Peyer's patch (tissue), 4 donors: ENCODE data around the gene DHX8. TPM values are rescaled to one million over a fixed set of nuclear protein-coding genes. Genes with fewer than 3 reads are reported as not detected.

Experiments used
- DNase-seq, 3 donors: peaks; one replicate each; pipeline ENCODE4 v3.0.0-alpha.2; 2017 to 2019
- H3K27ac ChIP-seq, 4 donors: fragments of 200-600 bp; sonication (generic); one replicate each; pipeline ENCODE4 v1.5.1; 2016 to 2019
- H3K27me3 ChIP-seq, 2 donors: fragments of 200-600 bp; sonication (generic); one replicate each; pipeline ENCODE4 v1.5.1; 2019
- H3K36me3 ChIP-seq, 3 donors: fragments of 200-600 bp; sonication (generic); one replicate each; pipeline ENCODE4 v1.5.1; 2016 to 2019
- H3K4me1 ChIP-seq, 4 donors: fragments of 200-600 bp; sonication (generic); one replicate each; pipeline ENCODE4 v1.5.1; 2016 to 2019
- H3K4me3 ChIP-seq, 4 donors: fragments of 200-600 bp; sonication (generic); 1 replicate in 3 of 4; 2 replicates in 1 of 4; pipeline ENCODE4 v1.5.1; 2016 to 2019; ENCODE audit warnings: mild to moderate bottlenecking in 1 of 4
- H3K9me3 ChIP-seq, 4 donors: fragments of 200-600 bp; sonication (generic); one replicate each; pipeline ENCODE4 v1.5.1; 2016 to 2019; ENCODE audit warnings: mild to moderate bottlenecking in 1 of 4
- CTCF ChIP-seq, 6 experiments: fragments of 450-650 bp in 4 of 6; fragments of 200-600 bp in 2 of 6; sonication (generic) in 1 of 6; IDR thresholded peaks; one replicate each; pipeline ENCODE4 v1.5.1; 2017 to 2019; ENCODE audit warnings: antibody characterized with exemption in 6 of 6, mild to moderate bottlenecking in 3 of 6, moderate library complexity in 1 of 6
- POLR2A ChIP-seq, 2 donors: fragments of 450-650 bp; IDR thresholded peaks; one replicate each; pipeline ENCODE4 v1.5.1; 2017; ENCODE audit warnings: antibody characterized with exemption in 2 of 2, mild to moderate bottlenecking in 2 of 2, moderate library complexity in 2 of 2
- total RNA-seq, 4 donors: library from RNA; depleted of rRNA; stranded (reverse); fragments of >200 nt; gene quantifications; one replicate each; pipeline ENCODE4 v1.1.0, GENCODE V29; 2016

DHX8 gene
- total RNA-seq, 4 donors from 2014 or later, result 48.9 to 60.4 (median 54.0) TPM

- no peaks in the 10 kb centered on the region for H3K9me3 ChIP-seq
- no peak for TF ChIP-seq CTCF (IDR thresholded peaks at IDR 0.05)
- TF ChIP-seq POLR2A (IDR thresholded peaks at IDR 0.05), result no peak
- DNase-seq, result no peak
- H3K27me3 ChIP-seq, result no peaks in the 10 kb centered on the region
- H3K4me3 ChIP-seq, result no peak overlapping the region
- peaks cover 0 to 21% (median 0%) of the 10 kb centered on the region in 4 donors for H3K4me1 ChIP-seq
- no peaks in the 10 kb centered on the region for H3K36me3 ChIP-seq
- H3K27ac ChIP-seq, result no peak overlapping the region
Observed at GRCh38 chr17:43533699-43534098, 49.9 kb downstream of the DHX8 start.

GRCh38 chr17:43534909-43535308, 51.1 kb downstream of the DHX8 start:
- no peak overlapping the region for H3K27ac ChIP-seq
- DNase-seq, result no peak
- no peak overlapping the region for H3K4me3 ChIP-seq
- H3K27me3 ChIP-seq, result no peaks in the 10 kb centered on the region
- peaks cover 0 to 16% (median 0%) of the 10 kb centered on the region in 4 donors for H3K4me1 ChIP-seq
- TF ChIP-seq CTCF (IDR thresholded peaks at IDR 0.05) (no peak), POLR2A (IDR thresholded peaks at IDR 0.05) (no peak)
- no peaks in the 10 kb centered on the region for H3K9me3 ChIP-seq
- H3K36me3 ChIP-seq, result no peaks in the 10 kb centered on the region

- Histone ChIP-seq H3K27ac (no peak overlapping the region), H3K27me3 (no peaks in the 10 kb centered on the region), H3K4me1 (peaks cover 0 to 3% (median 0%) of the 10 kb centered on the region in 4 donors), H3K36me3 (no peaks in the 10 kb centered on the region), H3K9me3 (no peaks in the 10 kb centered on the region), H3K4me3 (no peak overlapping the region)
- no peak for DNase-seq
- TF ChIP-seq POLR2A (IDR thresholded peaks at IDR 0.05) (no peak), CTCF (IDR thresholded peaks at IDR 0.05) (no peak)
Observed at GRCh38 chr17:43536236-43536992, 52.6 kb downstream of the DHX8 start.

- H3K27ac ChIP-seq, result no peak overlapping the region
- no peaks in the 10 kb centered on the region for H3K27me3 ChIP-seq
- no peak for TF ChIP-seq CTCF (IDR thresholded peaks at IDR 0.05)
- no peak for TF ChIP-seq POLR2A (IDR thresholded peaks at IDR 0.05)
- no peaks in the 10 kb centered on the region for H3K9me3 ChIP-seq
- peaks cover 0 to 19% (median 4%) of the 10 kb centered on the region in 4 donors for H3K4me1 ChIP-seq
- H3K36me3 ChIP-seq, result no peaks in the 10 kb centered on the region
- H3K4me3 ChIP-seq, result no peak overlapping the region
- DNase-seq, result no peak
Observed at GRCh38 chr17:43540821-43541674, 57.3 kb downstream of the DHX8 start.

- DNase-seq, result no peak
- H3K4me3 ChIP-seq, result no peak overlapping the region
- no peaks in the 10 kb centered on the region for H3K9me3 ChIP-seq
- H3K27me3 ChIP-seq, result no peaks in the 10 kb centered on the region
- H3K27ac ChIP-seq, result no peak overlapping the region
- no peaks in the 10 kb centered on the region for H3K36me3 ChIP-seq
- peaks cover 3 to 26% (median 10%) of the 10 kb centered on the region in 4 donors for H3K4me1 ChIP-seq
- TF ChIP-seq CTCF (IDR thresholded peaks at IDR 0.05), result no peak
- TF ChIP-seq POLR2A (IDR thresholded peaks at IDR 0.05), result no peak
Observed at GRCh38 chr17:43542859-43543258, 59.1 kb downstream of the DHX8 start.
